Measurements from ENCODE around the gene KLRG1. TPM values are rescaled to one million over a fixed set of nuclear protein-coding genes. Genes with fewer than 3 reads are reported as not detected.

The KLRG1 gene
- total and polyA plus RNA-seq, 9 of the 15 experiments (the other 6 are each of a cell fraction or from before 2014, with no cell fraction given): 1.4 to 7.2 (median 2.1) TPM

DNA sequence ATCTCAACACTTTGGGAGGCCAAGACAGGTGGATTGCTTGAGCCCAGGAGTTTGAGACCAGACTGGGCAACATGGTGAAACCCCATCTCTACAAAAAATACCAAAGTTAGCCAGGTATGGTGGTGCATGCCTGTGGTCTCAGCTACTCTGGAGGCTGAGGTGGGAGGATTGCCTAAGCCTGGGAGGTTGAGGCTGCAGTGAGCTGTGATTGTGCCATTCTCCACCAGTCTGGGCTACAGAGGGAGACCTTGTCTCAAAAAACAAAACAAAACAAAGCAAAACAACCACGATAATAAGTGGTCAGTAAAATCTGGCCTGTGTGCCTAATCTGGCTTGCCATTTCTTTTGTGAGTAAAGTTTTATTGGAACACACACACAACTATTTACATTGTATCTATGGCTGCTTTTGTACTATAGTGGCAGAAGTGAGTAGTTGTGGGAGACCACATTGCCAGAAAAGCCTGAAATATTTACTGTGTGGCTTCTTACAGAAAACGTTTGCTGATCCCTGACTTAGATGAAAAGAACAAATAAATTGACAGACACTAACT lies 19.4 kb upstream of the KLRG1 start:
- Histone ChIP-seq H3K27ac (ENCODE audit: extremely low read depth, low read depth, low read length) (no peak overlapping the region), H3K4me2 (ENCODE audit: insufficient read depth, low read length) (no peak overlapping the region), H4K20me1 (replicated peaks; ENCODE audit: control insufficient read depth, insufficient read depth, low read length) (no peaks in the 10 kb centered on the region), H3K9me1 (ENCODE audit: control insufficient read depth, insufficient read depth, low read length) (no peaks in the 10 kb centered on the region), H3K9me3 (replicated peaks; ENCODE audit: control insufficient read depth, insufficient read depth, low read depth, low read length) (no peaks in the 10 kb centered on the region), H2AFZ (ENCODE audit: low read depth, low read length) (no peak overlapping the region), H3K4me3 (no peak overlapping the region), H3K27me3 (ENCODE audit: control insufficient read depth in 2 of 2, insufficient read depth in 2 of 2, low read length in 2 of 2) (no peaks in the 10 kb centered on the region), H3K79me2 (ENCODE audit: control insufficient read depth, insufficient read depth, low read length) (no peaks in the 10 kb centered on the region), H3K4me1 (replicated peaks in 1 of 2; ENCODE audit: control insufficient read depth in 2 of 2, insufficient read depth in 2 of 2, low read length in 2 of 2) (no peaks in the 10 kb centered on the region), H3K9ac (ENCODE audit: insufficient read depth in 1 of 2, low read depth in 2 of 2, low read length in 2 of 2) (no peak overlapping the region), H3K36me3 (ENCODE audit: control insufficient read depth, insufficient read depth, low read length) (no peaks in the 10 kb centered on the region)
- POLR2A ChIA-PET: no interaction called here
- no peak for DNase-seq (ENCODE audit: extremely low read depth in 1 of 4, low spot score in 3 of 4)
- CTCF ChIA-PET (ENCODE audit: low intra/inter-chr PET ratio): no interaction called here
- no peak for TF ChIP-seq SREBF1 (IDR thresholded peaks at IDR 0.05; ENCODE audit: borderline replicate concordance, low read depth, low read length)
- TF ChIP-seq, protein P1, sequence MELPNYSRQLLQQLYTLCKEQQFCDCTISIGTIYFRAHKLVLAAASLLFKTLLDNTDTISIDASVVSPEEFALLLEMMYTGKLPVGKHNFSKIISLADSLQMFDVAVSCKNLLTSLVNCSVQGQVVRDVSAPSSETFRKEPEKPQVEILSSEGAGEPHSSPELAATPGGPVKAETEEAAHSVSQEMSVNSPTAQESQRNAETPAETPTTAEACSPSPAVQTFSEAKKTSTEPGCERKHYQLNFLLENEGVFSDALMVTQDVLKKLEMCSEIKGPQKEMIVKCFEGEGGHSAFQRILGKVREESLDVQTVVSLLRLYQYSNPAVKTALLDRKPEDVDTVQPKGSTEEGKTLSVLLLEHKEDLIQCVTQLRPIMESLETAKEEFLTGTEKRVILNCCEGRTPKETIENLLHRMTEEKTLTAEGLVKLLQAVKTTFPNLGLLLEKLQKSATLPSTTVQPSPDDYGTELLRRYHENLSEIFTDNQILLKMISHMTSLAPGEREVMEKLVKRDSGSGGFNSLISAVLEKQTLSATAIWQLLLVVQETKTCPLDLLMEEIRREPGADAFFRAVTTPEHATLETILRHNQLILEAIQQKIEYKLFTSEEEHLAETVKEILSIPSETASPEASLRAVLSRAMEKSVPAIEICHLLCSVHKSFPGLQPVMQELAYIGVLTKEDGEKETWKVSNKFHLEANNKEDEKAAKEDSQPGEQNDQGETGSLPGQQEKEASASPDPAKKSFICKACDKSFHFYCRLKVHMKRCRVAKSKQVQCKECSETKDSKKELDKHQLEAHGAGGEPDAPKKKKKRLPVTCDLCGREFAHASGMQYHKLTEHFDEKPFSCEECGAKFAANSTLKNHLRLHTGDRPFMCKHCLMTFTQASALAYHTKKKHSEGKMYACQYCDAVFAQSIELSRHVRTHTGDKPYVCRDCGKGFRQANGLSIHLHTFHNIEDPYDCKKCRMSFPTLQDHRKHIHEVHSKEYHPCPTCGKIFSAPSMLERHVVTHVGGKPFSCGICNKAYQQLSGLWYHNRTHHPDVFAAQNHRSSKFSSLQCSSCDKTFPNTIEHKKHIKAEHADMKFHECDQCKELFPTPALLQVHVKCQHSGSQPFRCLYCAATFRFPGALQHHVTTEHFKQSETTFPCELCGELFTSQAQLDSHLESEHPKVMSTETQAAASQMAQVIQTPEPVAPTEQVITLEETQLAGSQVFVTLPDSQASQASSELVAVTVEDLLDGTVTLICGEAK (IDR thresholded peaks at IDR 0.05): peak; percentile 86
- TF ChIP-seq, protein P1 (CRISPR knock-in tag; IDR thresholded peaks at IDR 0.05): peak; percentile 66; the same call in 1 of the 2 replicates
- in situ Hi-C loops (cut with MboI): no loop called here
- no peak for ATAC-seq
- intact Hi-C loops (cut with micrococcal nuclease): no loop called here
- FAIRE-seq: no peak
- no TSS peak for BruUV-seq (replicated peaks)
- WGBS (ENCODE audit: insufficient coverage, low coverage, missing lambda C conversion rate): 0% methylated on average over 2 of the region's 2 CpGs

Measured in K562 (cell line).